PC-9 (cell line): ENCODE data around the gene PDE7B.

Source experiments
- EZH2 ChIP-seq: fragments of 200-600 bp; sonication (generic); IDR thresholded peaks from 2 replicates; pipeline ENCODE4 v1.8.0; 2017; ENCODE audit warnings: antibody characterized with exemption, low read depth
- TF ChIP-seq, protein P1 (sequence below): fragments of 200-600 bp; sonication (generic); conservative IDR thresholded peaks from 2 replicates; pipeline ENCODE4 v1.6.1; 2017; ENCODE audit warnings: mixed run types, antibody characterized with exemption, mild to moderate bottlenecking, moderate library complexity

DNA sequence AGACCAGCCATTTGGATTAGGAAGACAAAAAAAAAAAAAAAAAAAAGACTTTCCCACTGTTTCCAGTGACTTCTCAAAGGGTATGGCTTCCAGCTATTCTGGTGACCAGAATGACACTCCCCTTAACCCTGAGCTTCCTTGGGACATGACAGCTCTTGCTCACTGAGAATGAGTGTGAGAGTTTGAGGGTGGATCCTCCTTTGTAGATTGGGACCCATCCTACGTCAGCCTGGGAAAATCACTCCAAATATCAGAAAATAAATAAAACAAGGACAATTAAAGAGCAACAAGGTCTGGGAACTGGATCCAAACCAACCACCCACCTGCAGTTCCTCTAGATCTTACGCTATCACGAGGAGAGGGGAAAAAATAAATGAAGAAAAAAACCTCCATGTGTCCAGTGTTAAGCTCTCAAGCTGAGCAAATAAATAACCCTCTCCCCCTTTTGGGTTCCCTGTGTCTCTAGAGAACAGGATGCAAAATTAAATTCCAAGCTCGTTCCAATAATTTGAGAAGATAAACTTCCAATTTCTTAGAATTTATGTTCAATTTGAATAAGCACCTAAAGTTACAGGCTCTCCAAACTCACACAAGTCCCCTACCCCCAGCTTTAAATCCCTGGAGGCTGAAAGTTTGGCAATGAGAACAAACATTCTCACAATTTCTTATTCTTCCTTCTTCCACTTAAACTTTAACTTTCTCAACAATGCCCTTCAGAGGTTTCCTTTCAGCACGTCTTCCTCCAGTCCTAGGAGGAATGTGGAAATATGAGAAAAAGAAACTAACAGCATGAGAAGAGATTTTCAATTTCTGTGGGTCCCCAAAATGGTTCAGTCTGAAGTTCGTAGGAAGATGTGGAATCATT lies 228.4 kb downstream of the PDE7B start:
- TF ChIP-seq, protein P1, sequence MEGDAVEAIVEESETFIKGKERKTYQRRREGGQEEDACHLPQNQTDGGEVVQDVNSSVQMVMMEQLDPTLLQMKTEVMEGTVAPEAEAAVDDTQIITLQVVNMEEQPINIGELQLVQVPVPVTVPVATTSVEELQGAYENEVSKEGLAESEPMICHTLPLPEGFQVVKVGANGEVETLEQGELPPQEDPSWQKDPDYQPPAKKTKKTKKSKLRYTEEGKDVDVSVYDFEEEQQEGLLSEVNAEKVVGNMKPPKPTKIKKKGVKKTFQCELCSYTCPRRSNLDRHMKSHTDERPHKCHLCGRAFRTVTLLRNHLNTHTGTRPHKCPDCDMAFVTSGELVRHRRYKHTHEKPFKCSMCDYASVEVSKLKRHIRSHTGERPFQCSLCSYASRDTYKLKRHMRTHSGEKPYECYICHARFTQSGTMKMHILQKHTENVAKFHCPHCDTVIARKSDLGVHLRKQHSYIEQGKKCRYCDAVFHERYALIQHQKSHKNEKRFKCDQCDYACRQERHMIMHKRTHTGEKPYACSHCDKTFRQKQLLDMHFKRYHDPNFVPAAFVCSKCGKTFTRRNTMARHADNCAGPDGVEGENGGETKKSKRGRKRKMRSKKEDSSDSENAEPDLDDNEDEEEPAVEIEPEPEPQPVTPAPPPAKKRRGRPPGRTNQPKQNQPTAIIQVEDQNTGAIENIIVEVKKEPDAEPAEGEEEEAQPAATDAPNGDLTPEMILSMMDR: no peak
- TF ChIP-seq EZH2: no peak
